ENCODE results near the gene AACS. TPM values are rescaled to one million over a fixed set of nuclear protein-coding genes. Genes with fewer than 3 reads are reported as not detected.

The AACS gene
- total RNA-seq, 2 experiments from 2014 or later = 10.2 to 24.6 TPM

GRCh38 chr12:125089083-125089482 is 23.8 kb downstream of the AACS start:
- CTCF ChIA-PET (ENCODE audit: unreplicated experiment) = no interaction called here
- intact Hi-C loops (cut with micrococcal nuclease; ENCODE audit: unreplicated experiment) = no loop called here
- H3K36me3 ChIP-seq (ENCODE audit: insufficient read depth, low read length) = peaks cover 8% of the 10 kb centered on the region; the same call in 1 of the 2 replicates

GRCh38 chr12:125089626-125090025 is 24.4 kb downstream of the AACS start:
- H3K4me1 ChIP-seq (ENCODE audit: insufficient read depth, low read length, poor library complexity, severe bottlenecking) = no peaks in the 10 kb centered on the region
- no peak overlapping the region for H2AFZ ChIP-seq (ENCODE audit: low read length)
- H4K20me1 ChIP-seq (ENCODE audit: insufficient read depth, low read length) = no peaks in the 10 kb centered on the region
- TF ChIP-seq CTCF (conservative IDR thresholded peaks at IDR 0.05; ENCODE audit: low read length) (no peak), EZH2phosphoT487 (IDR thresholded peaks at IDR 0.05; ENCODE audit: borderline replicate concordance, low read depth, low read length) (no peak)
- H3K36me3 ChIP-seq (ENCODE audit: insufficient read depth, low read length) = peaks cover 8% of the 10 kb centered on the region; the same call in 1 of the 2 replicates
- no peak for DNase-seq (ENCODE audit: low spot score)
- H3K9me2 ChIP-seq (ENCODE audit: insufficient read depth, low read length) = no peaks in the 10 kb centered on the region
- no TSS peak for BruUV-seq (replicated peaks)
- no peaks in the 10 kb centered on the region for H3K79me2 ChIP-seq (ENCODE audit: insufficient read depth, low read depth, low read length)
- ChIA-PET CTCF (ENCODE audit: unreplicated experiment) (no interaction called here), POLR2A (no interaction called here)
- intact Hi-C loops (cut with micrococcal nuclease; ENCODE audit: unreplicated experiment) = no loop called here
- no peak overlapping the region for H3K4me2 ChIP-seq (ENCODE audit: low read length)
- H3K27ac ChIP-seq (ENCODE audit: low read depth, low read length, poor library complexity, severe bottlenecking) = no peak overlapping the region
- no peak overlapping the region for H3K4me3 ChIP-seq (ENCODE audit: low read depth, low read length, poor library complexity, severe bottlenecking)
- H3K9me3 ChIP-seq (ENCODE audit: low read length) = no peaks in the 10 kb centered on the region

More at GRCh38 chr12:125089083-125089482, 23.8 kb downstream of the AACS start:
- H3K9me2 ChIP-seq (ENCODE audit: insufficient read depth, low read length) = no peaks in the 10 kb centered on the region
- TF ChIP-seq CTCF (conservative IDR thresholded peaks at IDR 0.05; ENCODE audit: low read length) (peak; percentile 37; the same call in 1 of the 2 replicates), EZH2phosphoT487 (IDR thresholded peaks at IDR 0.05; ENCODE audit: borderline replicate concordance, low read depth, low read length) (no peak)
- no peak overlapping the region for H3K4me3 ChIP-seq (ENCODE audit: low read depth, low read length, poor library complexity, severe bottlenecking)
- no TSS peak for BruUV-seq (replicated peaks)
- no peak overlapping the region for H3K4me2 ChIP-seq (ENCODE audit: low read length)
- no peaks in the 10 kb centered on the region for H3K4me1 ChIP-seq (ENCODE audit: insufficient read depth, low read length, poor library complexity, severe bottlenecking)
- POLR2A ChIA-PET = no interaction called here
- no peaks in the 10 kb centered on the region for H3K79me2 ChIP-seq (ENCODE audit: insufficient read depth, low read depth, low read length)
- DNase-seq (ENCODE audit: low spot score) = no peak
- H3K9me3 ChIP-seq (ENCODE audit: low read length) = no peaks in the 10 kb centered on the region
- H3K27ac ChIP-seq (ENCODE audit: low read depth, low read length, poor library complexity, severe bottlenecking) = no peak overlapping the region
- H4K20me1 ChIP-seq (ENCODE audit: insufficient read depth, low read length) = no peaks in the 10 kb centered on the region
- H2AFZ ChIP-seq (ENCODE audit: low read length) = no peak overlapping the region

- no peak for DNase-seq (ENCODE audit: low spot score)
- Histone ChIP-seq H3K79me2 (ENCODE audit: insufficient read depth, low read depth, low read length) (no peaks in the 10 kb centered on the region), H3K9me3 (ENCODE audit: low read length) (no peaks in the 10 kb centered on the region), H3K27ac (ENCODE audit: low read depth, low read length, poor library complexity, severe bottlenecking) (no peak overlapping the region), H3K36me3 (ENCODE audit: insufficient read depth, low read length) (no peaks in the 10 kb centered on the region), H3K4me2 (ENCODE audit: low read length) (no peak overlapping the region), H3K9me2 (ENCODE audit: insufficient read depth, low read length) (no peaks in the 10 kb centered on the region), H4K20me1 (ENCODE audit: insufficient read depth, low read length) (no peaks in the 10 kb centered on the region), H3K4me1 (ENCODE audit: insufficient read depth, low read length, poor library complexity, severe bottlenecking) (no peaks in the 10 kb centered on the region), H3K4me3 (ENCODE audit: low read depth, low read length, poor library complexity, severe bottlenecking) (no peak overlapping the region), H2AFZ (ENCODE audit: low read length) (no peak overlapping the region)
- intact Hi-C loops (cut with micrococcal nuclease; ENCODE audit: unreplicated experiment) = no loop called here
- TSS peak; percentile 73 for BruUV-seq (replicated peaks)
- ChIA-PET CTCF (ENCODE audit: unreplicated experiment) (no interaction called here), POLR2A (no interaction called here)
- no peak for TF ChIP-seq CTCF (conservative IDR thresholded peaks at IDR 0.05; ENCODE audit: low read length)
- no peak for TF ChIP-seq EZH2phosphoT487 (IDR thresholded peaks at IDR 0.05; ENCODE audit: borderline replicate concordance, low read depth, low read length)
Observed at GRCh38 chr12:125090437-125090836, 25.2 kb downstream of the AACS start.
